Erythroblast (primary cell): Measurements from ENCODE around the gene LPCAT2.

Experiments used
- GATA1 ChIP-seq: IDR thresholded peaks from 2 replicates; pipeline ENCODE4 v1.6.1; 2011; ENCODE audit warnings: low read depth, mild to moderate bottlenecking, control low read depth, low read length, moderate library complexity
- POLR2A ChIP-seq: IDR thresholded peaks from 2 replicates; pipeline ENCODE4 v1.6.1; 2011; ENCODE audit warnings: mild to moderate bottlenecking, low read length

DNA sequence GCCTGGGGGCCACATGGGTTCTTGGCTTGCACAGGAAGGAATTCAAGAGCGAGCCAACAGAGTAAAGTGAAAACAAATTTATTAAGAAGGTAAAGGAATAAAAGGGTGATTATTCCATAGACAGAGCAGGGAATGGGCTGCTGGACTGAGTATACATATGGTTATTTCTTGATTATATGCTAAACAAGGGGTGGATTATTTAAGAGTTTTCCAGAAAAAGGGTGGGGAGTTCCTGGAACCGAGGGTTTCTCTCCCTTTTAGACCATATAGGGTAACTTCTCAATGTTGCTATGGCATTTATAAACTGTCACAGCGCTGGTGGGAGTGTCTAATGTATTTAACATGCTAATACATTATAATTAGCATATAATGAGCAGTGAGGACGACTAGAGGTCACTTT is 27.8 kb upstream of the LPCAT2 start:
- TF ChIP-seq POLR2A (no peak), GATA1 (no peak)
